Smooth muscle cell of trachea (primary cell): Measurements from ENCODE around the gene PIAS2. TPM values are rescaled to one million over a fixed set of nuclear protein-coding genes. Genes with fewer than 3 reads are reported as not detected.

Experiments
- total RNA-seq: library from RNA; depleted of rRNA; stranded (reverse); fragments of >200 nt; gene quantifications from 2 replicates; pipeline ENCODE4 v1.2.1, GENCODE V29; 2014

The PIAS2 gene, protein sequence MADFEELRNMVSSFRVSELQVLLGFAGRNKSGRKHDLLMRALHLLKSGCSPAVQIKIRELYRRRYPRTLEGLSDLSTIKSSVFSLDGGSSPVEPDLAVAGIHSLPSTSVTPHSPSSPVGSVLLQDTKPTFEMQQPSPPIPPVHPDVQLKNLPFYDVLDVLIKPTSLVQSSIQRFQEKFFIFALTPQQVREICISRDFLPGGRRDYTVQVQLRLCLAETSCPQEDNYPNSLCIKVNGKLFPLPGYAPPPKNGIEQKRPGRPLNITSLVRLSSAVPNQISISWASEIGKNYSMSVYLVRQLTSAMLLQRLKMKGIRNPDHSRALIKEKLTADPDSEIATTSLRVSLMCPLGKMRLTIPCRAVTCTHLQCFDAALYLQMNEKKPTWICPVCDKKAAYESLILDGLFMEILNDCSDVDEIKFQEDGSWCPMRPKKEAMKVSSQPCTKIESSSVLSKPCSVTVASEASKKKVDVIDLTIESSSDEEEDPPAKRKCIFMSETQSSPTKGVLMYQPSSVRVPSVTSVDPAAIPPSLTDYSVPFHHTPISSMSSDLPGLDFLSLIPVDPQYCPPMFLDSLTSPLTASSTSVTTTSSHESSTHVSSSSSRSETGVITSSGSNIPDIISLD
- 20.5 and 21.2 TPM in 2 replicates for total RNA-seq

DNA sequence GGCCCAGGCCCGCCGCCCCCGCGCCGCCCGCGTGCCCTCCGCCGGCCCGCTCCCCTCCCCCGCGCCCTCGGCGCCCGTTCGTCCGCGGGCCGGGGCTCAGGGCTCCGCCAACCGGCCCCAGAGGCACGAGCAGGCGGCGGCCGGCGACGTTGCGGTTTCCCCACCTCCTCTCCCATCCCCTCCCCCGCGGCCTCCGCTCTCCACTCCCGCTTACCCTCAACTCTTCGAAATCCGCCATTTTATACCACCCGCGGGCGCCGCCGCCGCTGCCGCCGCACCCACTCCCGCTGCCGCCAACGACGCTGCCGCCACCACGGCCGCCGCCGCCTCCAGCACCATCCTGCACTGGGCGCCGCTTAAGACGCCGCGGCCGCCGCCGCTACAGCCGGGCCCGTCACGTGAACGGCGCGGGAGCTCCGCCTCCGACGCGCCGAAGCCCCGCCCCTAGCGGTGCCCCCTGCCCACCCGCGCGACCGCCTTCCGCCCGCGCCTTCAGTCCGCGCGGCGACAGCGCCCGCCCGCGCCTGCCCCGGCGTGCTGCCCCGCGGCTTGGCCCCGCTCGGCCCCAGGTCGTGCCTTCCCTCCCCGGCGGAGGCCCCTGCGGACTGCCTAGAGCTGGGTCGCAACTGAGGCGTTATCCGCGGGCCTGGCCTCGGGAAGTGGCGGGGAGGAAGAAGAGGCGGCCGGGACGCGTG is at the start of gene PIAS2, which contains the start of gene KATNAL2:
TSS of gene PIAS2 (minus strand) at position 400 of the 695 bp plus-strand sequence. CDS start at position 238, 162 bp downstream.
TSS of gene KATNAL2 (plus strand) at position 495 of the 695 bp plus-strand sequence. CDS start 29,271 bp downstream, outside the sequence.

DNA sequence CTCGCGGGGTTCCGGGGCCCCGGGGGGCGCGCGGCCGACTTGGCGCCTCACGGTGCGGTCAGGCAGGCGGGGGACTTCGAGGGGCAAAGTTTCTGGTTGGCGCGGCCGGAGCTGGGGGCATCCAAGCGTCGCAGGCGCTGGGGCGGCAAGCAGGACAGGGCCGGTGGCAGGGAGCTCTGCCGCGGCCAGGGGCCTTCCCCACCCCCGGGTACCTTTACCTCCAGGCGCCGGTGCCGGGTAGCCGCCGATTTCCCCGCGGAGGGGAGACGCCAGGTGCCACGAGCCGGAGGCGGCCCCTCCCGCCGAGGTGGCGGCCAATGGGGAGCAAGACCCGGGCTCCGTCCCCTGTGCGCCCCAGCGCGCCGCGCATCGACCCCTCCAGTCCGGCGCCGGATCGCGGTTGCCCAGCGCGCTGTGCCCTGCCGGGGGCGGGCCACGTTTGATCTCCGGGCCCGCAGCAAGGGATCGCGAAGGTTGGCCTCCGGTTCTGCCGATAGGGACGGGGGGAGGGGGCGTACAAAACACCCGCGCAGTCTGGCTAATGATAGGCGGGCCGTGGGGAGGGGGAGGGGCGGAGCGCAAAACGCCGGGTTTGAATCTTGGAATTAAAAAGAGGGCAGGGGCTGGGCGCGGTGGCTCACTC is 160.6 kb downstream of the PIAS2 start, which contains the start of gene ST8SIA5:
TSS of gene ST8SIA5 (minus strand) at position 495 of the 643 bp plus-strand sequence. CDS start 545 bp downstream, outside the sequence.

Other genes with a start within 250 kb of the PIAS2 start
- gene ST8SIA5, start 160.5 kb downstream of the PIAS2 start, total RNA-seq = 0.15 and 0.33 TPM in 2 replicates
- gene KATNAL2, start 95 bp upstream of the PIAS2 start, total RNA-seq = 6.7 and 9.6 TPM in 2 replicates
- gene ELOA2, start 118.1 kb upstream of the PIAS2 start, total RNA-seq = not detected in 2 replicates
- 16.0 and 16.2 TPM in 2 replicates for gene HDHD2, start 233.0 kb upstream of the PIAS2 start, total RNA-seq